Aorta (tissue), 5 donors: ENCODE measurements around the gene ZBTB44. TPM values are rescaled to one million over a fixed set of nuclear protein-coding genes. Genes with fewer than 3 reads are reported as not detected.
"Not testable (repeated sequence)": the region's sequence is repeated elsewhere in the genome, so short reads cannot be mapped to it uniquely, and the experiment has no call there.

Experiments
- ATAC-seq: fragments of 200-7000 bp; cut with Tn5 transposase; one replicate; pipeline ENCODE4 v1.9.1; 2022; ENCODE audit warnings: moderate library complexity; ENCODE audit not compliant: low FRiP score
- DNase-seq, 2 donors: peaks; one replicate each; pipeline ENCODE4 v3.0.0-alpha.2; 2020
- H3K27ac ChIP-seq, 2 donors: one replicate each; pipeline ENCODE4 v1.5.1; 2013; ENCODE audit warnings: low read length in 2 of 2, mild to moderate bottlenecking in 2 of 2, moderate library complexity in 2 of 2, control low read depth in 1 of 2, inconsistent platforms in 1 of 2, low read depth in 1 of 2
- H3K27me3 ChIP-seq, 2 donors: one replicate each; pipeline ENCODE4 v1.6.1; 2013; ENCODE audit warnings: control low read depth in 1 of 2, low read length in 1 of 2, mild to moderate bottlenecking in 1 of 2, moderate library complexity in 1 of 2; ENCODE audit not compliant: insufficient read depth in 2 of 2, control insufficient read depth in 1 of 2
- H3K36me3 ChIP-seq, 2 donors: one replicate each; pipeline ENCODE4 v1.6.1; 2013; ENCODE audit warnings: control low read depth in 1 of 2, low read length in 1 of 2, mild to moderate bottlenecking in 1 of 2; ENCODE audit not compliant: insufficient read depth in 2 of 2, control insufficient read depth in 1 of 2
- H3K4me1 ChIP-seq, 2 donors: one replicate each; pipeline ENCODE4 v1.6.1; 2013; ENCODE audit warnings: low read length in 2 of 2, control low read depth in 1 of 2, mild to moderate bottlenecking in 1 of 2, moderate library complexity in 1 of 2; ENCODE audit not compliant: insufficient read depth in 2 of 2, control insufficient read depth in 1 of 2
- H3K4me3 ChIP-seq, 2 donors: one replicate each; pipeline ENCODE4 v1.5.1; 2013; ENCODE audit warnings: low read length in 2 of 2, control low read depth in 1 of 2, mild to moderate bottlenecking in 1 of 2
- H3K9me3 ChIP-seq: one replicate; pipeline ENCODE4 v1.6.1; 2013; ENCODE audit warnings: mild to moderate bottlenecking, low read length; ENCODE audit not compliant: control insufficient read depth
- WGBS, 2 donors: extraction: QIAGEN DNeasy Blood & Tissue Kit; methylation state at CpG; one replicate each; pipeline ENCODE4 v1.1.7; 2013; 5-methylcytosine and 5-hydroxymethylcytosine counted together
- intact Hi-C, 2 donors: fragments of 100-400 bp; cut with DNase I; formaldehyde crosslinking; loops; one replicate each; pipeline versions ENCODE4 v1.14.2 to v1.15.0; 2022
- polyA plus RNA-seq, 2 donors: library from polyadenylated mRNA; stranded (reverse); fragments of 200-250 nt; gene quantifications; one replicate each; pipeline ENCODE4 v1.2.3, GENCODE V29; 2013
- total RNA-seq, 2 donors: library from RNA; stranded (reverse); fragmentation: NEBNext Ultra II Directional; extraction: Animal tissue kit (Norgen Biotek cat#: 25700); gene quantifications; one replicate each; pipeline ENCODE4 v1.2.1, GENCODE V29; 2021
- donor health status: healthy with polysubstance abuse.
- donor health status: Bipolar disorder and iron deficiency.
- donor health status: DM: no; HTN: no; CAD: no.
- donor health status: DM: no; HTN: no; CAD: no.
- donor health status: DM: yes; HTN: yes; CAD: no.

The ZBTB44 gene
- total and polyA plus RNA-seq, 4 donors: 8.3 to 50.2 (median 23.2) TPM

GRCh38 chr11:130249371-130249770 lies 65.3 kb downstream of the ZBTB44 start:
- Histone ChIP-seq H3K4me1 (peaks cover 0 to 8% of the 10 kb centered on the region in 2 donors), H3K4me3 (no peak overlapping the region), H3K27ac (no peak overlapping the region), H3K9me3 (no peaks in the 10 kb centered on the region), H3K27me3 (no peaks in the 10 kb centered on the region), H3K36me3 (no peaks in the 10 kb centered on the region)
- DNase-seq: no peak
- intact Hi-C loops: loop anchor here in 1 of 2 donors (10.0 kb wide), 1 partner anchor 65 kb away; the partner anchor contains the start of gene ZBTB44
- WGBS, 2 donors: 47% methylated on average over 5 of the region's 5 CpGs
- no peak for ATAC-seq

GRCh38 chr11:130247319-130247718 lies 67.4 kb downstream of the ZBTB44 start:
- H3K27me3 ChIP-seq: no peaks in the 10 kb centered on the region
- no peak overlapping the region for H3K27ac ChIP-seq
- no peak overlapping the region for H3K4me3 ChIP-seq
- intact Hi-C loops: loop anchor here in 1 of 2 donors (10.0 kb wide), 1 partner anchor 67 kb away; the partner anchor contains the start of gene ZBTB44
- DNase-seq: no peak
- no peak for ATAC-seq
- H3K36me3 ChIP-seq: no peaks in the 10 kb centered on the region
- peaks cover 0 to 8% of the 10 kb centered on the region in 2 donors for H3K4me1 ChIP-seq
- 84 to 86% methylated on average over 2 of the region's 2 CpGs for WGBS, 2 donors
- H3K9me3 ChIP-seq: no peaks in the 10 kb centered on the region

DNA sequence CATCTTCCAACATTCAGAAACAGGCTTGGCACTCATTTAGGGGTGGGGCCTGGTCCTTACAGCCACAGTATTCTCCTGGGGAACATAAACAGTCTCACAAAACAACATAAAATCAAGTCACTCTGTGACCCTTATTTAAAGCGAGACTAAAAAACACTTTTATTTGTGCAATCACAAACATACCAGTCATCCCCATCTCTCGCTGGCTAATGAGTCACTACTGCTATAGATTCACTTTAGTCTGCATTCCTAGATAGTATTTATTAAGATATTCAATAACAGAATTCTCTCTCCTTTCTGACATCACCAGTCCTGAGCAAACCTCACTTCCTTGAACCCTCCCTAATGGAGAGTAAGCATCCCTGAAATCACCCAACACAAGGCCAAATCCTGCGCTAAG lies 68.0 kb downstream of the ZBTB44 start:
- H3K4me3 ChIP-seq: no peak overlapping the region
- 83 to 86% methylated on average over 3 of the region's 3 CpGs for WGBS, 2 donors
- intact Hi-C loops: loop anchor here in 1 of 2 donors (10.0 kb wide), 1 partner anchor 68 kb away; the partner anchor contains the start of gene ZBTB44

DNA sequence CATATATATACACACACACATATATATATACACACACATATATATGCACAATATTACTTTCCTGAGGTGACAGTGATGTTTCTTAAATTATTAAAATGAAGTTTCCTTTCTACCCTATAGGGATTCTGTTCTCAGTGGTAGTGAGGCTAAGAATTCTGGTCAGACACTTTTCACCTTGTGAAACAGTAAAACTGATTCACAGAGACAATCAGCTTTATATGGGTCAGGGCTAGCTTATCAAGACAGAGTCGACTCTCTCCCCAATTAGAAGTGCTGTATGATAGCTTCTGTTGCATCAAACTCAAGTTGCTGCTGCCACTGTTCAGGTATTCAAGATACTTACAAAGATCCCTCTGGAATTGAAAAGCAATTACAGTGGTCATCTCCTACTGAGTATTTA lies 68.4 kb downstream of the ZBTB44 start:
- H3K36me3 ChIP-seq: no peaks in the 10 kb centered on the region
- no peak overlapping the region for H3K4me3 ChIP-seq
- peaks cover 0 to 8% of the 10 kb centered on the region in 2 donors for H3K4me1 ChIP-seq
- no peak for ATAC-seq
- H3K27ac ChIP-seq: no peak overlapping the region
- H3K27me3 ChIP-seq: no peaks in the 10 kb centered on the region
- DNase-seq: no peak
- 59 to 65% methylated on average over 1 of the region's 1 CpG for WGBS, 2 donors
- no peaks in the 10 kb centered on the region for H3K9me3 ChIP-seq
- intact Hi-C loops: loop anchor here in 1 of 2 donors (10.0 kb wide), 1 partner anchor 69 kb away; the partner anchor contains the start of gene ZBTB44

More for the DNA sequence above, 68.0 kb downstream of the ZBTB44 start:
- no peaks in the 10 kb centered on the region for H3K27me3 ChIP-seq
- no peak for DNase-seq
- no peak for ATAC-seq
- H3K9me3 ChIP-seq: no peaks in the 10 kb centered on the region
- H3K4me1 ChIP-seq: peaks cover 0 to 8% of the 10 kb centered on the region in 2 donors
- H3K27ac ChIP-seq: no peak overlapping the region
- no peaks in the 10 kb centered on the region for H3K36me3 ChIP-seq

DNA sequence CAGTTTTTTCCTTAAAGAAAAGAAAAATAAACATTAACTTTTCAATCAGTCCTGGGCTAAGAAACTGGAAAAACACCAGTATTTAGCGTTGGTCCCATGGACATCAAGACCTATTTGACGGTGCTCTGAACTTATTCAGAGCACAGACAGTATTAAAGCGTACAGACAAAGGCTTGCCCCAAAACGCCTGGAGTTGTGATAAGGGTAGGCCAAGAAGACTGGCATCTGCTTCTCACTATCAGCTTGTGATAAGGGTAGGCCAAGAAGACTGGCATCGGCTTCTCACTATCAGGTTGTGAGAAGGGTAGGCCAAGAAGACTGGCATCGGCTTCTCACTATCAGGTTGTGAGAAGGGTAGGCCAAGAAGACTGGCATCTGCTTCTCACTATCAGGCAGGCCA lies 69.3 kb downstream of the ZBTB44 start:
- intact Hi-C loops: loop anchor here in 1 of 2 donors (10.0 kb wide), 1 partner anchor 69 kb away; the partner anchor contains the start of gene ZBTB44
- H3K4me3 ChIP-seq, DNase-seq, H3K9me3 ChIP-seq, H3K27ac ChIP-seq, H3K36me3 ChIP-seq, H3K27me3 ChIP-seq, ATAC-seq, H3K4me1 ChIP-seq: not testable (repeated sequence)
- 16 to 23% methylated on average over 6 of the region's 6 CpGs for WGBS, 2 donors

DNA sequence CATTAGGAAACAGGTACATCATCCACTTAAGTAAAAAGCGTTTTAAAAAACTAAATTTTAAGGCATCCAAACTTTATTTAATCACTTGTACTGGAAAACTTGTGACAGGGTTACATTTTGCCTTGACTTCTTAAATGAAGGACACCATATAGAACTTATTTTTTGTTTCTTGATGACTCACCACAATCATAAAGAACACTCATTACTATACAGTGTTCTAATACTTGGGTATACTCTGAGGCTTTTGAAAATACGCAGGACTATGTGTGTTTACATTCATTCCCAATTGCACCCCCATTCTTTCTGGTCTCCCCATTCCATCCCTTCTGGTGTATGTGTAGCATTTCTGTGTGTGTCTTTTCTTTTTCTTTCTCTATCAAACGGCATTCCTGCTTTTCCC lies 69.9 kb downstream of the ZBTB44 start:
- H3K9me3 ChIP-seq: no peaks in the 10 kb centered on the region
- H3K4me3 ChIP-seq: no peak overlapping the region
- no peaks in the 10 kb centered on the region for H3K36me3 ChIP-seq
- intact Hi-C loops: loop anchor here in 1 of 2 donors (10.0 kb wide), 1 partner anchor 70 kb away; the partner anchor contains the start of gene ZBTB44
- peaks cover 0 to 8% of the 10 kb centered on the region in 2 donors for H3K4me1 ChIP-seq
- DNase-seq: no peak
- WGBS, 2 donors: 82 to 84% methylated on average over 3 of the region's 3 CpGs
- no peaks in the 10 kb centered on the region for H3K27me3 ChIP-seq
- ATAC-seq: no peak
- no peak overlapping the region for H3K27ac ChIP-seq

DNA sequence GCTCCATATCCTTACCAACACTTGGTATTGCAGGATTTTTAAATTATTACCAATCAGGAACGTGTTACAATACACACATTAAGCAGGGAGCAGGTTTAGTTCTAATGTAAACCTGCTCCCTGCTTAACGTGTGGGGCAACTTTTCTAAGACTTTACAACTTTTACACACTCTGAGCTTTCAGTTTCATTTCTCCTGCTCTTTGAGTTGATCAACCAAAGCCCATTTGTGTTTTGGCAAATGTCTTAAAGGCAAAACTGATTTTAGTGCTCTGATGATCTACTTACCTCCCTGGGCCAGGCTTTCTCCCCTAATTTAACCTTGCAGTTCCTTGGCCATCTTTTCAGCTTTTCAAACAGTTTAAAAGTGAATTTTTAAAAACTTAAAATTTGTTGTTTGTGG lies 70.9 kb downstream of the ZBTB44 start:
- Histone ChIP-seq H3K4me3 (no peak overlapping the region), H3K27ac (no peak overlapping the region), H3K36me3 (no peaks in the 10 kb centered on the region), H3K9me3 (no peaks in the 10 kb centered on the region), H3K27me3 (no peaks in the 10 kb centered on the region), H3K4me1 (peaks cover 0 to 8% of the 10 kb centered on the region in 2 donors)
- intact Hi-C loops: loop anchor here in 1 of 2 donors (10.0 kb wide), 1 partner anchor 71 kb away; the partner anchor contains the start of gene ZBTB44
- WGBS, 2 donors: 71 to 78% methylated on average over 2 of the region's 2 CpGs
- DNase-seq: no peak
- ATAC-seq: no peak

- DNase-seq (no peak), ATAC-seq (no peak)
- Histone ChIP-seq H3K4me1 (peaks cover 0 to 2% of the 10 kb centered on the region in 2 donors), H3K4me3 (no peak overlapping the region), H3K27me3 (no peaks in the 10 kb centered on the region), H3K9me3 (no peaks in the 10 kb centered on the region), H3K36me3 (no peaks in the 10 kb centered on the region), H3K27ac (no peak overlapping the region)
- intact Hi-C loops: loop anchor here in 1 of 2 donors (10.0 kb wide), 1 partner anchor 73 kb away; the partner anchor contains the start of gene ZBTB44
- 90 to 92% methylated on average over 2 of the region's 2 CpGs for WGBS, 2 donors
Observed at GRCh38 chr11:130241713-130242112, 73.0 kb downstream of the ZBTB44 start.
